TTC549 (cell line): ENCODE data around the gene GMFB.
A peak's percentile ranks its signal among the peaks of the same experiment; 100 is the strongest.

Source experiments
- FAIRE-seq: peaks from 2 replicates; lab custom pipeline; 2012; peaks lifted over from hg19 to GRCh38; lab: Jason Lieb, UNC

The GMFB gene

GRCh38 chr14:54488646-54489317 is at the start of gene GMFB:
Gene GMFB, minus strand, starts transcription at chr14:54488980. Its CDS starts 53 bp downstream, at chr14:54488927.
- FAIRE-seq, result peak; percentile 42

GRCh38 chr14:54538055-54538454 is 49.3 kb upstream of the GMFB start:
- FAIRE-seq, result no peak

- FAIRE-seq, result no peak
Observed at GRCh38 chr14:54537651-54538050, 48.9 kb upstream of the GMFB start.

GRCh38 chr14:54535646-54536045 is 46.9 kb upstream of the GMFB start:
- no peak for FAIRE-seq

GRCh38 chr14:54535126-54535525 is 46.3 kb upstream of the GMFB start:
- FAIRE-seq, result no peak

- no peak for FAIRE-seq
Observed at GRCh38 chr14:54533100-54533499, 44.3 kb upstream of the GMFB start.

GRCh38 chr14:54532111-54533012 is 43.6 kb upstream of the GMFB start:
- FAIRE-seq, result no peak

- FAIRE-seq, result no peak
Observed at GRCh38 chr14:54529811-54530210, 41.0 kb upstream of the GMFB start.

GRCh38 chr14:54528973-54529372 is 40.2 kb upstream of the GMFB start:
- no peak for FAIRE-seq

- FAIRE-seq, result no peak
Observed at GRCh38 chr14:54524410-54524809, 35.6 kb upstream of the GMFB start.

- FAIRE-seq, result no peak
Observed at GRCh38 chr14:54516709-54517108, 27.9 kb upstream of the GMFB start.

- FAIRE-seq, result no peak
Observed at GRCh38 chr14:54515670-54516069, 26.9 kb upstream of the GMFB start.

- FAIRE-seq, result no peak
Observed at GRCh38 chr14:54512393-54512792, 23.6 kb upstream of the GMFB start.

- peak; percentile 89 for FAIRE-seq
Observed at GRCh38 chr14:54509546-54510501, 21.0 kb upstream of the GMFB start, which contains the start of gene CGRRF1. Gene CGRRF1, plus strand, starts transcription at chr14:54509906. Its CDS starts 54 bp downstream, at chr14:54509960.

- FAIRE-seq, result peak; percentile 31
Observed at GRCh38 chr14:54503486-54503885, 14.7 kb upstream of the GMFB start.

- FAIRE-seq, result no peak
Observed at GRCh38 chr14:54502602-54503001, 13.8 kb upstream of the GMFB start.

- FAIRE-seq, result no peak
Observed at GRCh38 chr14:54501480-54501879, 12.7 kb upstream of the GMFB start.

GRCh38 chr14:54500744-54501143 is 12.0 kb upstream of the GMFB start:
- no peak for FAIRE-seq

GRCh38 chr14:54498579-54498978 is 9.8 kb upstream of the GMFB start:
- FAIRE-seq, result no peak

- FAIRE-seq, result no peak
Observed at GRCh38 chr14:54498095-54498531, 9.3 kb upstream of the GMFB start.

- FAIRE-seq, result no peak
Observed at GRCh38 chr14:54497224-54497623, 8.4 kb upstream of the GMFB start.

GRCh38 chr14:54493293-54493692 is 4.5 kb upstream of the GMFB start:
- no peak for FAIRE-seq
